ENCODE measurements around the gene PCDHB9. TPM values are rescaled to one million over a fixed set of nuclear protein-coding genes. Genes with fewer than 3 reads are reported as not detected.
"Not testable (repeated sequence)": the region's sequence is repeated elsewhere in the genome, so short reads cannot be mapped to it uniquely, and the experiment has no call there.

PCDHB9 gene
- total and polyA plus RNA-seq, 2 of the 8 experiments (the other 6 are each of a cell fraction or from before 2014, with no cell fraction given): 0.68 to 1.6 TPM

GRCh38 chr5:141188682-141189081 lies 1.7 kb downstream of the PCDHB9 start:
- CTCF ChIA-PET (ENCODE audit: partially characterized antibody): interaction anchor here (1.6 to 3.8 kb wide), 6 partner anchors 9 to 63 kb away, joined by 4 to 39 read pairs (median 6); partner anchors contain the start of genes PCDHB11 and PCDHB8
- 90% methylated on average over 12 of the region's 37 CpGs; no CpG with 5 or more reads in 1 of the 2 experiments for WGBS, 2 experiments (ENCODE audit: extremely low coverage in 1 of 2, insufficient coverage in 1 of 2, insufficient read length in 1 of 2, insufficient replicate concordance in 2 of 2, low coverage in 1 of 2, low lambda C conversion rate in 2 of 2, missing lambda C conversion rate in 1 of 2)
- not testable (repeated sequence) for FAIRE-seq

GRCh38 chr5:141189131-141189530 lies 2.2 kb downstream of the PCDHB9 start:
- H3K4me1 ChIP-seq (replicated peaks in 1 of 4; ENCODE audit: control insufficient read depth in 3 of 4, insufficient read depth in 4 of 4, low read length in 3 of 4); H3K27me3 ChIP-seq (replicated peaks in 1 of 4; ENCODE audit: control insufficient read depth in 3 of 4, extremely low read depth in 1 of 4, insufficient read depth in 3 of 4, low read length in 3 of 4); H3K14ac ChIP-seq (ENCODE audit: insufficient read length); H2AK5ac ChIP-seq (ENCODE audit: low read depth, low read length); H2BK12ac ChIP-seq (ENCODE audit: low read depth, low read length); H2BK15ac ChIP-seq (ENCODE audit: low read length); H3K56ac ChIP-seq (replicated peaks; ENCODE audit: insufficient read length, low read depth, low read length); H2BK120ac ChIP-seq (replicated peaks; ENCODE audit: low read depth, low read length); H3K18ac ChIP-seq (ENCODE audit: extremely low read depth, low read length); H3K36me3 ChIP-seq (ENCODE audit: control insufficient read depth in 2 of 4, insufficient read depth in 4 of 4, low read length in 3 of 4); H2AFZ ChIP-seq (ENCODE audit: low read length); H3K9ac ChIP-seq (replicated peaks in 1 of 4; ENCODE audit: extremely low read depth in 1 of 4, low read depth in 3 of 4, low read length in 3 of 4); H4K5ac ChIP-seq (ENCODE audit: insufficient read length, low read depth, low read length); H3K4me2 ChIP-seq (ENCODE audit: insufficient read depth in 1 of 2, low read depth in 2 of 2, low read length in 2 of 2); H3K9me3 ChIP-seq (ENCODE audit: insufficient read depth in 2 of 2, low read depth in 1 of 2, low read length in 1 of 2); H3K23me2 ChIP-seq (ENCODE audit: low read depth, low read length); H3K4me3 ChIP-seq (ENCODE audit: extremely low read depth in 1 of 4, insufficient read depth in 2 of 4, low read depth in 3 of 4, low read length in 4 of 4); H3K23ac ChIP-seq (ENCODE audit: insufficient read length); H3K79me1 ChIP-seq (ENCODE audit: low read depth, low read length); H4K20me1 ChIP-seq (replicated peaks in 1 of 2; ENCODE audit: control insufficient read depth in 1 of 2, insufficient read depth in 2 of 2, low read length in 2 of 2); H4K8ac ChIP-seq (ENCODE audit: extremely low read depth, insufficient read depth, low read length); H3K79me2 ChIP-seq (ENCODE audit: control insufficient read depth in 1 of 2, insufficient read depth in 2 of 2, low read length in 2 of 2); H3K4ac ChIP-seq (replicated peaks; ENCODE audit: insufficient read length, low read depth, low read length); DNase-seq (ENCODE audit: low read depth in 1 of 2, low spot score in 2 of 2); H2BK5ac ChIP-seq (ENCODE audit: low read depth, low read length); H2BK20ac ChIP-seq (ENCODE audit: low read length); POLR2A ChIA-PET (ENCODE audit: partially characterized antibody); H3K27ac ChIP-seq (ENCODE audit: low read depth, low read length); FAIRE-seq; H4K91ac ChIP-seq (replicated peaks; ENCODE audit: insufficient read length, low read length): not testable (repeated sequence)
- WGBS, 2 experiments (ENCODE audit: extremely low coverage in 1 of 2, insufficient coverage in 1 of 2, insufficient read length in 1 of 2, insufficient replicate concordance in 2 of 2, low coverage in 1 of 2, low lambda C conversion rate in 2 of 2, missing lambda C conversion rate in 1 of 2): 96% methylated on average over 18 of the region's 35 CpGs; no CpG with 5 or more reads in 1 of the 2 experiments
- CTCF ChIA-PET (ENCODE audit: partially characterized antibody): interaction anchor here (0.6 to 3.8 kb wide), 5 partner anchors 8 to 63 kb away, joined by 3 to 21 read pairs (median 4); partner anchors contain the start of genes PCDHB11, PCDHB14 and PCDHB8

More at GRCh38 chr5:141188682-141189081, 1.7 kb downstream of the PCDHB9 start:
- H2AFZ ChIP-seq (ENCODE audit: low read length); H4K8ac ChIP-seq (ENCODE audit: extremely low read depth, insufficient read depth, low read length); H2BK5ac ChIP-seq (ENCODE audit: low read depth, low read length); H4K91ac ChIP-seq (replicated peaks; ENCODE audit: insufficient read length, low read length); H2BK15ac ChIP-seq (ENCODE audit: low read length); H3K27ac ChIP-seq (ENCODE audit: low read depth, low read length); H3K18ac ChIP-seq (ENCODE audit: extremely low read depth, low read length); H3K36me3 ChIP-seq (ENCODE audit: control insufficient read depth in 2 of 4, insufficient read depth in 4 of 4, low read length in 3 of 4); H3K14ac ChIP-seq (ENCODE audit: insufficient read length); H3K9me3 ChIP-seq (ENCODE audit: insufficient read depth in 2 of 2, low read depth in 1 of 2, low read length in 1 of 2); H3K4me3 ChIP-seq (ENCODE audit: extremely low read depth in 1 of 4, insufficient read depth in 2 of 4, low read depth in 3 of 4, low read length in 4 of 4); H3K79me2 ChIP-seq (ENCODE audit: control insufficient read depth in 1 of 2, insufficient read depth in 2 of 2, low read length in 2 of 2); H2BK120ac ChIP-seq (replicated peaks; ENCODE audit: low read depth, low read length); H3K23ac ChIP-seq (ENCODE audit: insufficient read length); H3K56ac ChIP-seq (replicated peaks; ENCODE audit: insufficient read length, low read depth, low read length); H3K4me1 ChIP-seq (replicated peaks in 1 of 4; ENCODE audit: control insufficient read depth in 3 of 4, insufficient read depth in 4 of 4, low read length in 3 of 4); H4K5ac ChIP-seq (ENCODE audit: insufficient read length, low read depth, low read length); H4K20me1 ChIP-seq (replicated peaks in 1 of 2; ENCODE audit: control insufficient read depth in 1 of 2, insufficient read depth in 2 of 2, low read length in 2 of 2); DNase-seq (ENCODE audit: low read depth in 1 of 2, low spot score in 2 of 2); H3K27me3 ChIP-seq (replicated peaks in 1 of 4; ENCODE audit: control insufficient read depth in 3 of 4, extremely low read depth in 1 of 4, insufficient read depth in 3 of 4, low read length in 3 of 4); H3K79me1 ChIP-seq (ENCODE audit: low read depth, low read length); H2BK12ac ChIP-seq (ENCODE audit: low read depth, low read length); H2BK20ac ChIP-seq (ENCODE audit: low read length); H3K4ac ChIP-seq (replicated peaks; ENCODE audit: insufficient read length, low read depth, low read length); H3K23me2 ChIP-seq (ENCODE audit: low read depth, low read length); H3K9ac ChIP-seq (replicated peaks in 1 of 4; ENCODE audit: extremely low read depth in 1 of 4, low read depth in 3 of 4, low read length in 3 of 4); POLR2A ChIA-PET (ENCODE audit: partially characterized antibody); H3K4me2 ChIP-seq (ENCODE audit: insufficient read depth in 1 of 2, low read depth in 2 of 2, low read length in 2 of 2); H2AK5ac ChIP-seq (ENCODE audit: low read depth, low read length): not testable (repeated sequence)
